Measurements from ENCODE around the gene MAB21L2. TPM values are rescaled to one million over a fixed set of nuclear protein-coding genes. Genes with fewer than 3 reads are reported as not detected.

MAB21L2 gene
- total and polyA plus RNA-seq, 2 of the 8 experiments (the other 6 are each of a cell fraction or from before 2014, with no cell fraction given): 0.03 TPM; not detected in 1

- FAIRE-seq (no peak), DNase-seq (ENCODE audit: low read depth in 1 of 2, low spot score in 2 of 2) (no peak)
- no peaks in the 10 kb centered on the region for H3K9me3 ChIP-seq (ENCODE audit: insufficient read depth in 2 of 2, low read depth in 1 of 2, low read length in 1 of 2)
- no peak overlapping the region for H3K18ac ChIP-seq (ENCODE audit: extremely low read depth, low read length)
- no peak overlapping the region for H4K8ac ChIP-seq (ENCODE audit: extremely low read depth, insufficient read depth, low read length)
- H2BK120ac ChIP-seq (replicated peaks; ENCODE audit: low read depth, low read length): no peak overlapping the region
- no peak overlapping the region for H3K4me2 ChIP-seq (ENCODE audit: insufficient read depth in 1 of 2, low read depth in 2 of 2, low read length in 2 of 2)
- H3K27ac ChIP-seq (ENCODE audit: low read depth, low read length): no peak overlapping the region
- ChIA-PET CTCF (ENCODE audit: partially characterized antibody) (interaction anchor here (0.6 to 1.3 kb wide), 2 partner anchors 18 to 163 kb away, joined by 3 read pairs; no protein-coding TSS in a partner anchor), POLR2A (ENCODE audit: partially characterized antibody) (interaction anchor here (1.7 kb wide), 1 partner anchor 9 kb away, joined by 4 read pairs; no protein-coding TSS in a partner anchor)
- no peaks in the 10 kb centered on the region for H3K79me2 ChIP-seq (ENCODE audit: control insufficient read depth in 1 of 2, insufficient read depth in 2 of 2, low read length in 2 of 2)
- H2BK5ac ChIP-seq (ENCODE audit: low read depth, low read length): no peak overlapping the region
- TF ChIP-seq RBBP5 (IDR thresholded peaks at IDR 0.05; ENCODE audit: borderline replicate concordance, low read depth, low read length): no peak
- no peak for TF ChIP-seq EZH2 (IDR thresholded peaks at IDR 0.05; ENCODE audit: low read depth, low read length, severe bottlenecking)
- no peak for TF ChIP-seq RAD21 (IDR thresholded peaks at IDR 0.05 in 1 of 2, conservative IDR thresholded peaks at IDR 0.05 in 1 of 2; ENCODE audit: low read depth in 2 of 2, low read length in 2 of 2)
- H3K36me3 ChIP-seq (ENCODE audit: control insufficient read depth in 2 of 4, insufficient read depth in 4 of 4, low read length in 3 of 4): no peaks in the 10 kb centered on the region; a peak in 2 of 8 replicates
- no peak overlapping the region for H3K56ac ChIP-seq (replicated peaks; ENCODE audit: insufficient read length, low read depth, low read length)
- H3K4me3 ChIP-seq (ENCODE audit: extremely low read depth in 1 of 4, insufficient read depth in 2 of 4, low read depth in 3 of 4, low read length in 4 of 4): no peak overlapping the region
- H2BK20ac ChIP-seq (ENCODE audit: low read length): no peak overlapping the region
- no peak overlapping the region for H3K9ac ChIP-seq (replicated peaks in 1 of 4; ENCODE audit: extremely low read depth in 1 of 4, low read depth in 3 of 4, low read length in 3 of 4)
- H3K4ac ChIP-seq (replicated peaks; ENCODE audit: insufficient read length, low read depth, low read length): no peak overlapping the region
- H3K23me2 ChIP-seq (ENCODE audit: low read depth, low read length): peaks cover 6% of the 10 kb centered on the region; the same call in 1 of the 2 replicates
- no peak overlapping the region for H2BK12ac ChIP-seq (ENCODE audit: low read depth, low read length)
- peaks cover 0 to 21% (median 9%) of the 10 kb centered on the region in 4 experiments; a peak in 5 of 7 replicates for H3K4me1 ChIP-seq (replicated peaks in 1 of 4; ENCODE audit: control insufficient read depth in 3 of 4, insufficient read depth in 4 of 4, low read length in 3 of 4)
- no peak overlapping the region for H2AFZ ChIP-seq (ENCODE audit: low read length)
- no peak overlapping the region for H2BK15ac ChIP-seq (ENCODE audit: low read length)
- no peak overlapping the region for H2AK5ac ChIP-seq (ENCODE audit: low read depth, low read length)
- H3K79me1 ChIP-seq (ENCODE audit: low read depth, low read length): no peaks in the 10 kb centered on the region
- peaks cover 2 to 6% of the 10 kb centered on the region in 2 experiments for H4K20me1 ChIP-seq (replicated peaks in 1 of 2; ENCODE audit: control insufficient read depth in 1 of 2, insufficient read depth in 2 of 2, low read length in 2 of 2)
- H4K91ac ChIP-seq (replicated peaks; ENCODE audit: insufficient read length, low read length): no peak overlapping the region
- no peak overlapping the region for H3K23ac ChIP-seq (ENCODE audit: insufficient read length)
- no peak overlapping the region for H4K5ac ChIP-seq (ENCODE audit: insufficient read length, low read depth, low read length)
- no peak overlapping the region for H3K14ac ChIP-seq (ENCODE audit: insufficient read length)
- peaks cover 1 to 14% (median 7%) of the 10 kb centered on the region in 4 experiments; a peak in 6 of 7 replicates for H3K27me3 ChIP-seq (replicated peaks in 1 of 4; ENCODE audit: control insufficient read depth in 3 of 4, extremely low read depth in 1 of 4, insufficient read depth in 3 of 4, low read length in 3 of 4)
- 87% methylated on average over 1 of the region's 1 CpG; no CpG with 5 or more reads in 1 of the 2 experiments for WGBS, 2 experiments (ENCODE audit: extremely low coverage in 1 of 2, insufficient coverage in 1 of 2, insufficient read length in 1 of 2, insufficient replicate concordance in 2 of 2, low coverage in 1 of 2, low lambda C conversion rate in 2 of 2, missing lambda C conversion rate in 1 of 2)
Measured at GRCh38 chr4:150588316-150588715, 6.4 kb downstream of the MAB21L2 start.
